ENCODE data around the gene POU5F1. TPM values are rescaled to one million over a fixed set of nuclear protein-coding genes. Genes with fewer than 3 reads are reported as not detected.

Gene POU5F1
- total and polyA plus RNA-seq, 9 of the 15 experiments (the other 6 are each of a cell fraction or from before 2014, with no cell fraction given), result 0.06 to 2.0 (median 0.10) TPM; not detected in 6

- H3K4me2 ChIP-seq (ENCODE audit: insufficient read depth, low read length), result no peak overlapping the region
- DNase-seq (ENCODE audit: extremely low read depth in 1 of 4, low spot score in 3 of 4) (no peak), ATAC-seq (no peak), FAIRE-seq (no peak)
- no TSS peak for BruUV-seq (replicated peaks)
- no peaks in the 10 kb centered on the region for H3K36me3 ChIP-seq (ENCODE audit: control insufficient read depth, insufficient read depth, low read length)
- H4K20me1 ChIP-seq (replicated peaks; ENCODE audit: control insufficient read depth, insufficient read depth, low read length), result no peaks in the 10 kb centered on the region
- intact Hi-C loops (cut with micrococcal nuclease) (loop anchor here (2.0 kb wide), 1 partner anchor 23 kb away; the partner anchor contains the start of gene TCF19), in situ Hi-C loops (cut with MboI) (loop anchor here (5.0 kb wide), 2 partner anchors 57 to 232 kb away; no protein-coding TSS in a partner anchor)
- no peaks in the 10 kb centered on the region for H3K9me1 ChIP-seq (ENCODE audit: control insufficient read depth, insufficient read depth, low read length)
- no peaks in the 10 kb centered on the region for H3K79me2 ChIP-seq (ENCODE audit: control insufficient read depth, insufficient read depth, low read length)
- WGBS (ENCODE audit: insufficient coverage, low coverage, missing lambda C conversion rate), result 14% methylated on average over 10 of the region's 10 CpGs
- ChIA-PET CTCF (ENCODE audit: low intra/inter-chr PET ratio) (interaction anchor here (1.1 to 2.3 kb wide), 2 partner anchors 9 to 57 kb away, joined by 3 to 8 read pairs; no protein-coding TSS in a partner anchor), POLR2A (interaction anchor here (0.6 kb wide), 1 partner anchor 411 kb away, joined by 3 read pairs; no protein-coding TSS in a partner anchor)
- no peak overlapping the region for H3K27ac ChIP-seq (ENCODE audit: extremely low read depth, low read depth, low read length)
- H2AFZ ChIP-seq (ENCODE audit: low read depth, low read length), result no peak overlapping the region
- no peak overlapping the region for H3K4me3 ChIP-seq
- H3K9ac ChIP-seq (ENCODE audit: insufficient read depth in 1 of 2, low read depth in 2 of 2, low read length in 2 of 2), result no peak overlapping the region
- no peaks in the 10 kb centered on the region for H3K9me3 ChIP-seq (replicated peaks; ENCODE audit: control insufficient read depth, insufficient read depth, low read depth, low read length)
- peaks cover 3 to 12% of the 10 kb centered on the region in 2 experiments; a peak in 4 of 5 replicates for H3K4me1 ChIP-seq (replicated peaks in 1 of 2; ENCODE audit: control insufficient read depth in 2 of 2, insufficient read depth in 2 of 2, low read length in 2 of 2)
- no peak for TF ChIP-seq ID3 (CRISPR knock-in tag; IDR thresholded peaks at IDR 0.05)
- no peak for TF ChIP-seq ID3 (tag; IDR thresholded peaks at IDR 0.05)
- no peak for TF ChIP-seq TBP (optimal IDR thresholded peaks at IDR 0.05; ENCODE audit: low read depth, low read length)
- no peak for TF ChIP-seq ZNF586 (CRISPR knock-in tag; conservative IDR thresholded peaks at IDR 0.05)
- TF ChIP-seq TAF15 (IDR thresholded peaks at IDR 0.05; ENCODE audit: low read depth, low read length), result no peak
- no peak for TF ChIP-seq DEAF1 (CRISPR knock-in tag; IDR thresholded peaks at IDR 0.05)
- no peak for TF ChIP-seq SIN3B (IDR thresholded peaks at IDR 0.05; ENCODE audit: low read depth)
- no peak for TF ChIP-seq ZNF232 (CRISPR knock-in tag; IDR thresholded peaks at IDR 0.05)
- TF ChIP-seq ARID1B (IDR thresholded peaks at IDR 0.05), result no peak
- TF ChIP-seq FOXA3 (CRISPR knock-in tag; conservative IDR thresholded peaks at IDR 0.05 in 1 of 2, IDR thresholded peaks at IDR 0.05 in 1 of 2), result no peak
- TF ChIP-seq NR1H2 (CRISPR knock-in tag; IDR thresholded peaks at IDR 0.05), result no peak
- TF ChIP-seq STAT5A (IDR thresholded peaks at IDR 0.05; ENCODE audit: borderline replicate concordance, low read length), result no peak
- TF ChIP-seq ZNF140 (CRISPR knock-in tag; IDR thresholded peaks at IDR 0.05), result no peak
- peaks cover 12 to 33% of the 10 kb centered on the region in 2 experiments for H3K27me3 ChIP-seq (ENCODE audit: control insufficient read depth in 2 of 2, insufficient read depth in 2 of 2, low read length in 2 of 2)
Measured at GRCh38 chr6:31135710-31136109, 34.8 kb downstream of the POU5F1 start.
